Measurements from ENCODE around the gene FCGBP.

FCGBP gene

GRCh38 chr19:39924952-39925351 is 9.5 kb downstream of the FCGBP start:
- TF ChIP-seq ZBTB7A (IDR thresholded peaks at IDR 0.05; ENCODE audit: low read depth) (no peak), USF1 (IDR thresholded peaks at IDR 0.05) (no peak)

- TF ChIP-seq USF1 (IDR thresholded peaks at IDR 0.05) (no peak), ZBTB7A (IDR thresholded peaks at IDR 0.05; ENCODE audit: low read depth) (no peak), YY1 (IDR thresholded peaks at IDR 0.05; ENCODE audit: low read depth) (no peak), TCF12 (IDR thresholded peaks at IDR 0.05; ENCODE audit: low read depth) (no peak), CREB1 (IDR thresholded peaks at IDR 0.05; ENCODE audit: low read depth) (no peak), REST (IDR thresholded peaks at IDR 0.05; ENCODE audit: low read depth) (no peak), CEBPB (IDR thresholded peaks at IDR 0.05) (no peak), TEAD4 (IDR thresholded peaks at IDR 0.05) (no peak), TAF1 (IDR thresholded peaks at IDR 0.05; ENCODE audit: low read depth) (no peak), NFIC (IDR thresholded peaks at IDR 0.05) (no peak), RAD21 (IDR thresholded peaks at IDR 0.05; ENCODE audit: low read depth) (no peak), MAX (IDR thresholded peaks at IDR 0.05) (no peak)
Measured at GRCh38 chr19:39924389-39924788, 10.0 kb downstream of the FCGBP start.

GRCh38 chr19:39923862-39924261 is 10.6 kb downstream of the FCGBP start:
- TF ChIP-seq EGR1 (IDR thresholded peaks at IDR 0.05) (no peak), TAF1 (IDR thresholded peaks at IDR 0.05; ENCODE audit: low read depth) (no peak), CEBPB (IDR thresholded peaks at IDR 0.05) (no peak), YY1 (IDR thresholded peaks at IDR 0.05; ENCODE audit: low read depth) (no peak), REST (IDR thresholded peaks at IDR 0.05; ENCODE audit: low read depth) (no peak), TCF12 (IDR thresholded peaks at IDR 0.05; ENCODE audit: low read depth) (no peak), MAX (IDR thresholded peaks at IDR 0.05) (no peak), USF1 (IDR thresholded peaks at IDR 0.05) (no peak), RAD21 (IDR thresholded peaks at IDR 0.05; ENCODE audit: low read depth) (no peak), NFIC (IDR thresholded peaks at IDR 0.05) (no peak), CREB1 (IDR thresholded peaks at IDR 0.05; ENCODE audit: low read depth) (no peak)

- no peak for TF ChIP-seq USF1 (IDR thresholded peaks at IDR 0.05)
- no peak for TF ChIP-seq TAF1 (IDR thresholded peaks at IDR 0.05; ENCODE audit: low read depth)
- no peak for TF ChIP-seq YY1 (IDR thresholded peaks at IDR 0.05; ENCODE audit: low read depth)
- no peak for TF ChIP-seq ZBTB7A (IDR thresholded peaks at IDR 0.05; ENCODE audit: low read depth)
- TF ChIP-seq MAX (IDR thresholded peaks at IDR 0.05), result no peak
- no peak for TF ChIP-seq NFIC (IDR thresholded peaks at IDR 0.05)
- TF ChIP-seq CEBPB (IDR thresholded peaks at IDR 0.05), result no peak
- TF ChIP-seq EP300 (IDR thresholded peaks at IDR 0.05; ENCODE audit: borderline replicate concordance), result no peak
- no peak for TF ChIP-seq TCF12 (IDR thresholded peaks at IDR 0.05; ENCODE audit: low read depth)
- TF ChIP-seq RAD21 (IDR thresholded peaks at IDR 0.05; ENCODE audit: low read depth), result no peak
- TF ChIP-seq EGR1 (IDR thresholded peaks at IDR 0.05), result no peak
- TF ChIP-seq CREB1 (IDR thresholded peaks at IDR 0.05; ENCODE audit: low read depth), result no peak
- TF ChIP-seq REST (IDR thresholded peaks at IDR 0.05; ENCODE audit: low read depth), result no peak
- no peak for TF ChIP-seq TEAD4 (IDR thresholded peaks at IDR 0.05)
- no peak for TF ChIP-seq FOXM1 (IDR thresholded peaks at IDR 0.05; ENCODE audit: borderline replicate concordance, low read depth)
Measured at GRCh38 chr19:39919976-39920375, 14.5 kb downstream of the FCGBP start.

Measured in Ishikawa (cell line).